ENCODE data around the gene DUSP19.

GRCh38 chr2:183038341-183039300, 39.9 kb upstream of the DUSP19 start, which contains the start of gene NCKAP1:
- no peak for TF ChIP-seq SMC3 (IDR thresholded peaks at IDR 0.05; ENCODE audit: borderline replicate concordance, low read length)
- peak; percentile 71; the same call in 1 of the 2 replicates for TF ChIP-seq CBX5 (IDR thresholded peaks at IDR 0.05; ENCODE audit: low read depth)
- TF ChIP-seq ATF3 (IDR thresholded peaks at IDR 0.05; ENCODE audit: borderline replicate concordance, extremely low read depth, low read depth, low read length) = peak; percentile 59; the same call in 1 of the 2 replicates
- no peak for TF ChIP-seq TAF1 (IDR thresholded peaks at IDR 0.05; ENCODE audit: borderline replicate concordance, low read depth, low read length)
- TF ChIP-seq BACH1 (IDR thresholded peaks at IDR 0.05; ENCODE audit: borderline replicate concordance) = no peak
- 0 out of 2 replicates have a peak, but pooled peaks have one; percentile 35 for TF ChIP-seq EZH2 (IDR thresholded peaks at IDR 0.05; ENCODE audit: borderline replicate concordance, control insufficient read depth, low read depth, low read length)
- TF ChIP-seq KDM1A (IDR thresholded peaks at IDR 0.05; ENCODE audit: borderline replicate concordance) = no peak
- no peak for TF ChIP-seq ZBTB33 (IDR thresholded peaks at IDR 0.05)
- no peak for TF ChIP-seq JUNB (IDR thresholded peaks at IDR 0.05)
- TF ChIP-seq GABPA (IDR thresholded peaks at IDR 0.05; ENCODE audit: low read depth) = no peak
